Measurements from ENCODE around the gene RNF144A.

The RNF144A gene

GRCh38 chr2:6965071-6965795, 48.0 kb downstream of the RNF144A start:
- H3K4me3 ChIP-seq (ENCODE audit: control insufficient read depth, low read depth, low read length): no peak overlapping the region
- no peak for DNase-seq (ENCODE audit: low read depth)
- TF ChIP-seq CTCF (IDR thresholded peaks at IDR 0.05; ENCODE audit: control insufficient read depth, insufficient read depth, low read depth, low read length, missing control alignments): no peak

GRCh38 chr2:6966446-6966940, 49.3 kb downstream of the RNF144A start:
- TF ChIP-seq CTCF (IDR thresholded peaks at IDR 0.05; ENCODE audit: control insufficient read depth, insufficient read depth, low read depth, low read length, missing control alignments): no peak
- H3K4me3 ChIP-seq (ENCODE audit: control insufficient read depth, low read depth, low read length): no peak overlapping the region
- DNase-seq (ENCODE audit: low read depth): no peak

- no peak for DNase-seq (ENCODE audit: low read depth)
- H3K4me3 ChIP-seq (ENCODE audit: control insufficient read depth, low read depth, low read length): no peak overlapping the region
- no peak for TF ChIP-seq CTCF (IDR thresholded peaks at IDR 0.05; ENCODE audit: control insufficient read depth, insufficient read depth, low read depth, low read length, missing control alignments)
Observed at GRCh38 chr2:6967301-6967700, 50.1 kb downstream of the RNF144A start.

GRCh38 chr2:6968319-6969100, 51.3 kb downstream of the RNF144A start:
- no peak for TF ChIP-seq CTCF (IDR thresholded peaks at IDR 0.05; ENCODE audit: control insufficient read depth, insufficient read depth, low read depth, low read length, missing control alignments)
- H3K4me3 ChIP-seq (ENCODE audit: control insufficient read depth, low read depth, low read length): no peak overlapping the region
- DNase-seq (ENCODE audit: low read depth): no peak

GRCh38 chr2:6970551-6970950, 53.3 kb downstream of the RNF144A start:
- H3K4me3 ChIP-seq (ENCODE audit: control insufficient read depth, low read depth, low read length): no peak overlapping the region
- no peak for DNase-seq (ENCODE audit: low read depth)
- no peak for TF ChIP-seq CTCF (IDR thresholded peaks at IDR 0.05; ENCODE audit: control insufficient read depth, insufficient read depth, low read depth, low read length, missing control alignments)

GRCh38 chr2:6970976-6971480, 53.8 kb downstream of the RNF144A start:
- DNase-seq (ENCODE audit: low read depth): no peak
- H3K4me3 ChIP-seq (ENCODE audit: control insufficient read depth, low read depth, low read length): no peak overlapping the region
- no peak for TF ChIP-seq CTCF (IDR thresholded peaks at IDR 0.05; ENCODE audit: control insufficient read depth, insufficient read depth, low read depth, low read length, missing control alignments)

All from AG09309 (cell line).